AG04450 (cell line): Measurements from ENCODE around the gene PFKFB2. TPM values are rescaled to one million over a fixed set of nuclear protein-coding genes. Genes with fewer than 3 reads are reported as not detected.

Experiments used
- CTCF ChIA-PET: fragments of 300-600, 350-600 bp; formaldehyde crosslinking; extraction: SDS; loops from one replicate; lab custom pipeline; 2022; ENCODE audit warnings: antibody characterized with exemption, inconsistent platforms; lab: Charles Lee
- POLR2A ChIA-PET: fragments of 350-600 bp; formaldehyde crosslinking; extraction: SDS; loops from one replicate; lab custom pipeline; 2021; ENCODE audit warnings: antibody characterized with exemption, inconsistent platforms; lab: Yijun Ruan, JAX
- DNase-seq: peaks from one replicate; pipeline ENCODE4 v3.0.0-alpha.2; 2011; ENCODE audit warnings: low read depth, low spot score
- H3K27ac ChIP-seq: one replicate; pipeline ENCODE4 v1.5.1; 2012; ENCODE audit warnings: low read depth, low read length, control low read depth
- H3K27me3 ChIP-seq: one replicate; pipeline ENCODE4 v1.6.0; 2012; ENCODE audit warnings: low read length; ENCODE audit not compliant: control insufficient read depth, insufficient read depth
- H3K4me3 ChIP-seq: 2 replicates; pipeline ENCODE4 v1.5.1; 2011; ENCODE audit warnings: mild to moderate bottlenecking, low read depth, low read length, control low read depth
- H3K9me3 ChIP-seq: 2 replicates; pipeline ENCODE4 v1.5.1; 2012; ENCODE audit warnings: low read length; ENCODE audit not compliant: control insufficient read depth, insufficient read depth
- polyA plus RNA-seq: library from polyadenylated mRNA; depleted of rRNA; stranded (reverse); fragments of >200 nt; gene quantifications from 2 replicates; pipeline ENCODE4 v1.2.3, GENCODE V29; 2011
- TF ChIP-seq, protein P1 (sequence below): IDR thresholded peaks from 2 replicates; pipeline ENCODE4 v1.5.1; 2011; ENCODE audit warnings: low read depth, low read length, control low read depth, inconsistent platforms

Gene PFKFB2
- polyA plus RNA-seq, 1 experiment: 1.7 TPM

DNA sequence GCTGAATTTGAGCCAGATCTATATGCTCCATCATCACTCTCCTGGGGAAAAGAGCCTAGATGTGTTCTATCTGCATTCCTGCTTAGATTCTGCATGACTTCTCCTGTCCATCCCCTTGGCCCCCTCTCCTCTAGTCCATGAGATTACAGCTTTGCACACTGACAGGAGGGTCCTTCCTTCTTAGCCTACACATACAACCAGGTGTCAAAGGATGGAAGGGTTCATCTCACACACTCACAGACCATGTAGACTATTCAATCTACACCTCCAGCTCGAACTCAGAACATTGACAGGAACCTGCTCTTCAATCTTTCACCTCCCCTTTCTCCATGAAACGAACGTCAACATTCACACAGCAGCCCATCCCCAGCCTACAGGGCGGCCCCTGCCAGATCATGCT lies 34.4 kb upstream of the PFKFB2 start:
- Histone ChIP-seq H3K27me3 (no peaks in the 10 kb centered on the region), H3K9me3 (no peaks in the 10 kb centered on the region), H3K27ac (no peak overlapping the region), H3K4me3 (no peak overlapping the region)
- ChIA-PET CTCF (interaction anchor here (1.0 to 1.5 kb wide), 2 partner anchors 14 to 83 kb away, joined by 3 to 4 read pairs; no protein-coding TSS in a partner anchor), POLR2A (no interaction called here)
- no peak for DNase-seq
- TF ChIP-seq, protein P1, sequence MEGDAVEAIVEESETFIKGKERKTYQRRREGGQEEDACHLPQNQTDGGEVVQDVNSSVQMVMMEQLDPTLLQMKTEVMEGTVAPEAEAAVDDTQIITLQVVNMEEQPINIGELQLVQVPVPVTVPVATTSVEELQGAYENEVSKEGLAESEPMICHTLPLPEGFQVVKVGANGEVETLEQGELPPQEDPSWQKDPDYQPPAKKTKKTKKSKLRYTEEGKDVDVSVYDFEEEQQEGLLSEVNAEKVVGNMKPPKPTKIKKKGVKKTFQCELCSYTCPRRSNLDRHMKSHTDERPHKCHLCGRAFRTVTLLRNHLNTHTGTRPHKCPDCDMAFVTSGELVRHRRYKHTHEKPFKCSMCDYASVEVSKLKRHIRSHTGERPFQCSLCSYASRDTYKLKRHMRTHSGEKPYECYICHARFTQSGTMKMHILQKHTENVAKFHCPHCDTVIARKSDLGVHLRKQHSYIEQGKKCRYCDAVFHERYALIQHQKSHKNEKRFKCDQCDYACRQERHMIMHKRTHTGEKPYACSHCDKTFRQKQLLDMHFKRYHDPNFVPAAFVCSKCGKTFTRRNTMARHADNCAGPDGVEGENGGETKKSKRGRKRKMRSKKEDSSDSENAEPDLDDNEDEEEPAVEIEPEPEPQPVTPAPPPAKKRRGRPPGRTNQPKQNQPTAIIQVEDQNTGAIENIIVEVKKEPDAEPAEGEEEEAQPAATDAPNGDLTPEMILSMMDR: no peak

GRCh38 chr1:207019161-207019560 lies 33.9 kb upstream of the PFKFB2 start:
- TF ChIP-seq, protein P1: no peak
- POLR2A ChIA-PET: no interaction called here

GRCh38 chr1:207019661-207020060 lies 33.4 kb upstream of the PFKFB2 start:
- TF ChIP-seq, protein P1: no peak
- Histone ChIP-seq H3K9me3 (no peaks in the 10 kb centered on the region), H3K4me3 (no peak overlapping the region), H3K27me3 (no peaks in the 10 kb centered on the region), H3K27ac (no peak overlapping the region)
- CTCF ChIA-PET: interaction anchor here (0.8 to 1.5 kb wide), 2 partner anchors 14 to 37 kb away, joined by 3 to 5 read pairs; no protein-coding TSS in a partner anchor
- POLR2A ChIA-PET: no interaction called here
- no peak for DNase-seq

More at GRCh38 chr1:207019161-207019560, 33.9 kb upstream of the PFKFB2 start:
- Histone ChIP-seq H3K4me3 (no peak overlapping the region), H3K27ac (no peak overlapping the region), H3K9me3 (no peaks in the 10 kb centered on the region), H3K27me3 (no peaks in the 10 kb centered on the region)
- DNase-seq: no peak
- CTCF ChIA-PET: interaction anchor here (0.8 to 1.5 kb wide), 3 partner anchors 14 to 83 kb away, joined by 3 to 5 read pairs (median 3); no protein-coding TSS in a partner anchor

GRCh38 chr1:207020065-207020708 lies 32.9 kb upstream of the PFKFB2 start:
- Histone ChIP-seq H3K27me3 (no peaks in the 10 kb centered on the region), H3K4me3 (no peak overlapping the region), H3K27ac (no peak overlapping the region), H3K9me3 (no peaks in the 10 kb centered on the region)
- ChIA-PET CTCF (interaction anchor here (0.8 to 1.5 kb wide), 4 partner anchors 15 to 38 kb away, joined by 3 to 5 read pairs (median 4); no protein-coding TSS in a partner anchor), POLR2A (no interaction called here)
- DNase-seq: no peak
- TF ChIP-seq, protein P1: no peak

DNA sequence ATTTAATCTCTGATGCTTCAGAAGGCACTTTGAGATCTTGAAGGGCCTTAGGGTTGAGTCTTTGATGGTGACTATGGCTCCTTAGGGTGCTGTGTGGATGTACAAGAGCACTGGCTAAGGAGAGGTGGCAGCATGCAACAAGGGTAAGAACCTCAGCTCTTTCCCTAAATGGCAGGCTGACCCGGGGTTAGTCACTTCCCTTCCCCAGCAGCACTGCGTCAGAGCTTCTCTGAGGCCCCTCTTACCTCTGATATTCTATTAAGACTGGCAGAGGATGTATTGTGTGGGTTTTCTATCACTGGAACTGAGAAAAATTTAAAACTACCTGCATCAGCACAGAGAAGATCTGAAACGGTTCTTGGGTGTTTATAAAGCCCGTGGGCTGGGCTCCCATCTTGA lies 32.4 kb upstream of the PFKFB2 start:
- H3K27me3 ChIP-seq: no peaks in the 10 kb centered on the region
- ChIA-PET POLR2A (no interaction called here), CTCF (interaction anchor here (0.8 to 1.5 kb wide), 4 partner anchors 15 to 29 kb away, joined by 3 to 5 read pairs (median 4); no protein-coding TSS in a partner anchor)
- DNase-seq: no peak
- TF ChIP-seq, protein P1: no peak
- H3K4me3 ChIP-seq: no peak overlapping the region
- H3K9me3 ChIP-seq: no peaks in the 10 kb centered on the region
- H3K27ac ChIP-seq: no peak overlapping the region
